ENCODE measurements around the gene SULT4A1. TPM values are rescaled to one million over a fixed set of nuclear protein-coding genes. Genes with fewer than 3 reads are reported as not detected.

SULT4A1 gene
- total RNA-seq, 1 donor from 2014 or later, result not detected

DNA sequence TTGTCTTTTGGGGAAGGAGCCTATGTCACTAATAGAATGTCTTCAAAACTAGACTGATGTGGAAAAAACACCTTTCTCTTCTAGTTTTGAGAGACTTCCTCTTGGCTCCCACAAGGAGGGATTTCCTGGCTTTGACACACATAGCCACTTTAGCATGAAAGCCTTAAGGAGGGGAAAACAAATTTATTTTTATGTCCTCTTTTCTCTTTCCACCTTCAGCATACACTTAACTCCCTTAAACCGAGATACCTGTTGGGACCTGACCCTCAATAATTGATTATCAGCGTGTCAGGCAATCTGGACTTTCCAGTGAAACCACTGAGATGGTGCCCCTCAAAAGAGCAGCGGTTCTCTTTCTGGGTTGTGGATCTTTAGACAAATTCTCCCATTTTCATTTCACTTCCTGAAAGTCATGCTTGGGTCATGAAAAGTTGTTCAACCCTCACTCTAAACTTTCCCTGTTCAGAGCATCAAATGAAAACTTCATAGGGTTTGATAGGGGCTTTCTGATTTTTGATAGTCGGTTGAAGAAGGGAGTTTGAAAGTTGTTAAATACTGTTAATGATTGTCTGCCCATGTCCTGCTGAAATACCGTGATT lies 59.3 kb downstream of the SULT4A1 start:
- intact Hi-C loops (cut with micrococcal nuclease), result no loop called here
- H3K27me3 Mint-ChIP-seq (ENCODE audit: insufficient read depth), result peaks cover 28% of the 10 kb centered on the region
- no peak for DNase-seq (ENCODE audit: low spot score)
- H3K4me3 Mint-ChIP-seq, result no peak overlapping the region
- no peaks in the 10 kb centered on the region for H3K36me3 Mint-ChIP-seq (ENCODE audit: low read depth)
- H3K27ac Mint-ChIP-seq, result no peak overlapping the region
- H3K9me3 Mint-ChIP-seq, result peaks cover 13% of the 10 kb centered on the region
- no peaks in the 10 kb centered on the region for H3K4me1 Mint-ChIP-seq (ENCODE audit: low read depth)

DNA sequence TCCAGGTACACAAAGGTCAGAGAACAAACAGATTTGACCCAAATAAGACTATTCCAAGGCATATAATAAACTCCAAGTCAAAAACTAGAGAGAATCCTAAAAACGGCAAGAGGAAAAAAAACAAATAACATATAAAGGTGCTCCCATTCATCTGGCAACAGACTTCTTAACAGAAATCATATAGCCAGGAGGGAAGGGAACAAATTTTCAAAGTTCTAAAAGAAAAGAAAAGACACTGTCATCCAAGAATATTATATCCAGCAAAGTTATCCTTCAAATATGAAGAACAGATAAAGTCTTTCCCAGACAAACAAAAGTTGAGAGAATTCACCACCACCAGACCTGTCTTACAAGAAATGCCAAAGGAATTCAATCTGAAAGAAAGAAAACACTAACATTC lies 61.3 kb downstream of the SULT4A1 start:
- no peaks in the 10 kb centered on the region for H3K4me1 Mint-ChIP-seq (ENCODE audit: low read depth)
- intact Hi-C loops (cut with micrococcal nuclease), result no loop called here
- no peak overlapping the region for H3K27ac Mint-ChIP-seq
- DNase-seq (ENCODE audit: low spot score), result no peak
- no peak overlapping the region for H3K4me3 Mint-ChIP-seq
- H3K36me3 Mint-ChIP-seq (ENCODE audit: low read depth), result no peaks in the 10 kb centered on the region
- H3K9me3 Mint-ChIP-seq, result peaks cover 13% of the 10 kb centered on the region
- H3K27me3 Mint-ChIP-seq (ENCODE audit: insufficient read depth), result peaks cover 24% of the 10 kb centered on the region

DNA sequence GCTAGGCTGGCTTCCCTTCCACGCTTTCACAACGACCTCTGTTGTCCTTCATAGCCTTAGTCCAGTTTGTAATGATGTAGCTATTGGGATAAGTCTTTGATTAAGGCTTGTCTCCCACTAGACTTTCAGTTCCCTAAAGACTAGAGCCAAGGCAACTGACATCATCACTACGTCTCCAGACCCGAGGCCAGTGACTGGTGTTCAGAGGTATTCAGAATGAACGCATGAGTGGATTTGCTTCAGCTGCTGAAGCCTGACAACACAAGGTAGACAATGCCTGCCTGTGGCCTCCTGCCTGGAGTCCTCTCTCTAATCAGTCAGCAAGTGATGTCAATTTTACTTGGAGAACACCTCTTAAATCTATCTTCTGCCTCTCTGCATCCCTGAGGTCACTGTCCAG lies 63.8 kb downstream of the SULT4A1 start:
- Mint-ChIP-seq H3K9me3 (peaks cover 13% of the 10 kb centered on the region), H3K4me3 (no peak overlapping the region), H3K27me3 (ENCODE audit: insufficient read depth) (peaks cover 7% of the 10 kb centered on the region), H3K4me1 (ENCODE audit: low read depth) (no peaks in the 10 kb centered on the region), H3K36me3 (ENCODE audit: low read depth) (no peaks in the 10 kb centered on the region), H3K27ac (no peak overlapping the region)
- intact Hi-C loops (cut with micrococcal nuclease), result no loop called here
- DNase-seq (ENCODE audit: low spot score), result no peak

DNA sequence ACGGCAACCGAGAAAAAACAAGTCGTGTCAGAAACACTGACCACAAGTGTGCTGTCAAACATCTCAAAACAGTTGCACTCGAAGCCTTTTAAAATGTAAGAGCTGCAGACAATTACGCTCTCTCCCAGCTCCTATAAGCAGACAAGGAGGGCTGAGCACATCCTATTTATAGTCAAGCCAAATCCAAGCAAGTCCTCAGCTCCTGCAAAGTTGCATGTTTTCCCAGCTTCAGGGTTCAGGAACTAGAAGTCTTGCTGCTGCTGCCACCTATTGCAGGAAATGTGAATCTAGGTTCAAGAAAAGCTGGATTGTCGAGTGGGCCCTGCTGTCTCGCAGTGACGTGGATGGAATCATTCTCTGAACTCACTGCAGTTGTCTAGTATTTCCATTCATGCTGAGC lies 65.7 kb downstream of the SULT4A1 start:
- H3K36me3 Mint-ChIP-seq (ENCODE audit: low read depth), result no peaks in the 10 kb centered on the region
- DNase-seq (ENCODE audit: low spot score), result no peak
- H3K27ac Mint-ChIP-seq, result no peak overlapping the region
- no peaks in the 10 kb centered on the region for H3K4me1 Mint-ChIP-seq (ENCODE audit: low read depth)
- intact Hi-C loops (cut with micrococcal nuclease), result no loop called here
- peaks cover 12% of the 10 kb centered on the region for H3K9me3 Mint-ChIP-seq
- H3K4me3 Mint-ChIP-seq, result no peak overlapping the region
- H3K27me3 Mint-ChIP-seq (ENCODE audit: insufficient read depth), result peaks cover 3% of the 10 kb centered on the region

DNA sequence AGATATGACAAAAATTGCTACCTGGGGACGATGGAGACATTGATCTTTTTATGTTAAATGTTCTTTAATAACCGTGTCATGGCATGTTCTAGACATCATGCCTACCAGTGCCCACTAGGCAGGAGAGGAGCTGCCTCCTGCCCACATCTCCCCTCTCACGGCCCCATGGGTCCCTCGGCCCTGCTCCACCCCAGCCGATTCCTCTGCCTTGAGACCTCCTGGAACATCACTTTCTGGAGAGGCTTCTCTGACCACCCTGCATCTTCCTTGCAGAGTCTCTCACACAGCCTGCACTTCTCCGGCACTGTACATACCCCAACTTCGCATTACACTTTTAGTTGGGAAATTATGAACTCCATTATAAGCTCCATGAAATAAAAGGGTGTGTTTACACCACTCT lies 67.0 kb downstream of the SULT4A1 start:
- no peak for DNase-seq (ENCODE audit: low spot score)
- Mint-ChIP-seq H3K4me1 (ENCODE audit: low read depth) (no peaks in the 10 kb centered on the region), H3K4me3 (no peak overlapping the region), H3K27ac (no peak overlapping the region), H3K36me3 (ENCODE audit: low read depth) (no peaks in the 10 kb centered on the region), H3K27me3 (ENCODE audit: insufficient read depth) (no peaks in the 10 kb centered on the region), H3K9me3 (no peaks in the 10 kb centered on the region)
- intact Hi-C loops (cut with micrococcal nuclease), result no loop called here

DNA sequence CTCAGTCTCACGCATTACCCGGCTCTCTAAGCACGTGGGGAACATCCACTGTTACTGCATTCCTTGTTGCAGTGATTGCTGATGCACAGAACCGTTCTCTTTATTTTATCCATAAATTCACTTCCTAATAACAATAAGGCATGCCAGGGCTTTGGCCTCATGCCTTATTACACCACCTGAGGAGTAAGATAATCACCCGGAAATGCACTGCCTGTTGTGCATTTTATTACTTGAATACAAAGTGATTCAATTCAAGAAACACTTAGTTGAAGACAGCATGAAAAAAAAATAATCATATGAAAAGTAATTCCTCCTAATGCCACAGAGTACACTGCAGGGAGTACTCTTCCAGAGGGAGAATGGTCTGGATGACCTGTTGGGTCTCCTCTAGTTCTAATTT lies 69.4 kb downstream of the SULT4A1 start:
- Mint-ChIP-seq H3K4me1 (ENCODE audit: low read depth) (no peaks in the 10 kb centered on the region), H3K4me3 (no peak overlapping the region), H3K27ac (no peak overlapping the region), H3K36me3 (ENCODE audit: low read depth) (no peaks in the 10 kb centered on the region), H3K9me3 (no peaks in the 10 kb centered on the region), H3K27me3 (ENCODE audit: insufficient read depth) (no peaks in the 10 kb centered on the region)
- intact Hi-C loops (cut with micrococcal nuclease), result no loop called here
- DNase-seq (ENCODE audit: low spot score), result no peak

DNA sequence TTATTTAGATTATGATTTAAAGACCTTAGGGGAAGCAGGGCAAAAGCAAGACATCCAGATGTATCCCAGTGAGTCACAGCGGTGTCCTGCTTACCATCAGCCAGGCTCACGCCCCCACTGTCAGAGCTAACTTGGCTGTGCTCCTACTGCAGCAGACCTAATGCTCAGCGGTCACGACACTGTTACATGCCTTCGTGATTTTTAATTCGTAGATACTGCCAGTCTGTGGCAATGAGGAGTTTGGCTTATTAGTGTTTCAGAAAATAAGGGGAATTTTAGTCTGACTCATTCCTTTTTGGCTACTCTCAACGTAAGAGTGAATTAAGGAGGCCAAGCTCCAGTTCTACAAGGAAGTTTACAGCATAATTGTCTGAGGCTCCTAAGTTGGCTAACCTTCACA lies 72.9 kb downstream of the SULT4A1 start:
- no peaks in the 10 kb centered on the region for H3K36me3 Mint-ChIP-seq (ENCODE audit: low read depth)
- H3K4me3 Mint-ChIP-seq, result no peak overlapping the region
- no peaks in the 10 kb centered on the region for H3K4me1 Mint-ChIP-seq (ENCODE audit: low read depth)
- H3K27me3 Mint-ChIP-seq (ENCODE audit: insufficient read depth), result peaks cover 11% of the 10 kb centered on the region
- H3K27ac Mint-ChIP-seq, result no peak overlapping the region
- DNase-seq (ENCODE audit: low spot score), result no peak
- no peaks in the 10 kb centered on the region for H3K9me3 Mint-ChIP-seq
- intact Hi-C loops (cut with micrococcal nuclease), result no loop called here

DNA sequence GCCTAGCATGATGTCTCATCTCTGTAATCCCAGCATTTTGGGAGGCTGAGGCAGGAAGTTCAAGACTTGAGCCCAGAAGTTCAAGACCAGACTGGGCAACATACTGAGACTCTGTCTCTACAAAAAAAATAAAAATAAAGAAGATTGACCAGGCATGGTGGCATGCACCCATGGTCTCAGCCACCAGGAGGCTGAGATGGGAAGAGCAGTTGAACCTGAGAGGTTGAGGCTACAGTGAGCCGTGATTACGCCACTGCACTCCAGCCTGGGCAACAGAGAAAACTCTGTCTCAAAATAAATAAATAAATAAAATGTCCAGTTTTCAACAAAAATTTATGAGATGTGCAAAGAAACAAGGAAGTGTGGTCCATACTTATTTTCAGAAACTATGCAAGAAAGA lies 78.5 kb downstream of the SULT4A1 start:
- peaks cover 13% of the 10 kb centered on the region for H3K27me3 Mint-ChIP-seq (ENCODE audit: insufficient read depth)
- no peaks in the 10 kb centered on the region for H3K36me3 Mint-ChIP-seq (ENCODE audit: low read depth)
- no peak for DNase-seq (ENCODE audit: low spot score)
- no peaks in the 10 kb centered on the region for H3K9me3 Mint-ChIP-seq
- no peak overlapping the region for H3K4me3 Mint-ChIP-seq
- H3K4me1 Mint-ChIP-seq (ENCODE audit: low read depth), result no peaks in the 10 kb centered on the region
- intact Hi-C loops (cut with micrococcal nuclease), result no loop called here
- no peak overlapping the region for H3K27ac Mint-ChIP-seq

DNA sequence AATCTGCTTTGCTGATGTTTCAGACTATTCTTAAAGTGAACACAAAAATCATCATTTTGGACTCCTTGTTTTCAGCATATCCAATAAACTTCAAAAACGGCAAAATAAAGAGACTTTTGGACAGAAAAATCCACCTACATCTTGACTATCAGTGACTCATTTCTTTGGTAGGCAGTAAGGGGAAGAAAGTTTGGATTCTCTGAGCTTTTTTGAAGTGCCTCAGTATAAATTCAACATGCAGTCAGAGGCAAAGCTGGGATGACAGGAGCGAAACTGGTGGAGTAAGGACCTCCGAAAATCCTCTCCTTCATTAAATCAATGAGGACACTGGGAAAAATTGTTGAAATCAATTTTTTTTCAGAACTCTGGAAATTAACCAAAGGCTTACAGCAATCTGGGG lies 79.9 kb downstream of the SULT4A1 start:
- H3K4me1 Mint-ChIP-seq (ENCODE audit: low read depth), result no peaks in the 10 kb centered on the region
- no peak for DNase-seq (ENCODE audit: low spot score)
- no peak overlapping the region for H3K4me3 Mint-ChIP-seq
- intact Hi-C loops (cut with micrococcal nuclease), result no loop called here
- H3K27ac Mint-ChIP-seq, result no peak overlapping the region
- no peaks in the 10 kb centered on the region for H3K9me3 Mint-ChIP-seq
- H3K36me3 Mint-ChIP-seq (ENCODE audit: low read depth), result no peaks in the 10 kb centered on the region
- H3K27me3 Mint-ChIP-seq (ENCODE audit: insufficient read depth), result peaks cover 15% of the 10 kb centered on the region

DNA sequence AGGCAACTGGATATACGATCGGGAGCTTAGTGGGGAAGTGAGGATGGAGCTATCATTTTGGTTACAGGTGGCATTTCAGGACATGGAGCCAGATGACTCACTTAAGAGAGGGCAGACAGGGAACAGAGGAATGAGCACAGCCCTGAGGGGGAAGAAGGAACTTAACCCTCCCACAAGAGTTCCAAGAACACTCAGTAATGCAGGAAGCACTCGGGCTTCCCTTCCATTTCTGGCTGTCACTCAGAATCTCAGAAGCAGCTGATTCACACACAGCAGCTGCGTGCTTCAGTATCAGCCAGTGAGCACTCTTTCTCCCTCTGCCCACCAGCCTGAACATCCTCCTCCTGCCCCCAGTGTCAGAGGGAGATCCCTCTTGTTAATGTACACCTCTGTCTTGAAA lies 85.0 kb downstream of the SULT4A1 start:
- Mint-ChIP-seq H3K27ac (no peak overlapping the region), H3K36me3 (ENCODE audit: low read depth) (no peaks in the 10 kb centered on the region), H3K27me3 (ENCODE audit: insufficient read depth) (peaks cover 2% of the 10 kb centered on the region), H3K4me3 (no peak overlapping the region), H3K4me1 (ENCODE audit: low read depth) (no peaks in the 10 kb centered on the region), H3K9me3 (no peaks in the 10 kb centered on the region)
- DNase-seq (ENCODE audit: low spot score), result no peak
- intact Hi-C loops (cut with micrococcal nuclease), result no loop called here

DNA sequence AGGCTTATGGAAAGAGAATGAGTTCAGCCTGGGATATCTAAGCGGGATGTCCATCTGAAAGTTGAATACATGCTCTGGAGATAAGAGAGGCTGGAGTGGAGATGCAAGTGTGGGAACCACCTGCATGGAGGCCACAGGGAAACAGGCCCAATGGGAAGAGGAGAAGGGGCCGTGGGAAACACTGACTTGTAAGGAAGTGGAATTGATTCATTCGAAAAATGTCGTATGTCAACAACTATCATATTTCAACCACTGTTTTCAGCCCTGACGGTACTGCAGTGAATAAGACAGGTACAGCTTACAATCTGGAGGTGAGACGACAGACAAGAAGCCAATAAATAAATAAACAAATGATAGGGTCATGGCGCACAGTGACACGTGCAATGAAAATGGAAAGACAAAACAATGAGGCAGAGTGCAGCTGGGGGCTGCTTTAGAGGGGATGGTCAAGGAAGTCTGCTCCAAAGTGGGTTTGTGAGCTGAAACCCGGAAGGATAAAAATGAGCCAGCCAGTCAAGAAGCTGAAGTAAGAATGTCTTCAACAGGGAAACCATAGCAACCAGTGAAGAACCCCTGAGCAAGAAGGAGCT lies 86.1 kb downstream of the SULT4A1 start:
- Mint-ChIP-seq H3K27ac (no peak overlapping the region), H3K4me1 (ENCODE audit: low read depth) (no peaks in the 10 kb centered on the region)

More for the DNA sequence above, 86.1 kb downstream of the SULT4A1 start:
- no peaks in the 10 kb centered on the region for H3K9me3 Mint-ChIP-seq
- no peak overlapping the region for H3K4me3 Mint-ChIP-seq
- no peaks in the 10 kb centered on the region for H3K36me3 Mint-ChIP-seq (ENCODE audit: low read depth)
- intact Hi-C loops (cut with micrococcal nuclease), result no loop called here
- H3K27me3 Mint-ChIP-seq (ENCODE audit: insufficient read depth), result peaks cover 2% of the 10 kb centered on the region
- no peak for DNase-seq (ENCODE audit: low spot score)

Other genes with a start within 250 kb of the SULT4A1 start
- 0.17 TPM in 1 of 2 replicates, not detected in the other for gene EFCAB6, start 50.2 kb downstream of the SULT4A1 start, total RNA-seq
- gene PNPLA5, start 29.5 kb upstream of the SULT4A1 start, total RNA-seq, result not detected in 2 replicates
- gene PNPLA3, start 61.3 kb upstream of the SULT4A1 start, total RNA-seq, result 0.86 and 1.6 TPM in 2 replicates
- gene SAMM50, start 92.9 kb upstream of the SULT4A1 start, total RNA-seq, result 60.6 and 63.0 TPM in 2 replicates
- 91.6 and 91.7 TPM in 2 replicates for gene PARVB, start 161.8 kb upstream of the SULT4A1 start, total RNA-seq

All from activated T-helper 1 cell treated with anti-CD3 and anti-CD28 coated beads, Interleukin-12 subunit alpha, Interleukin-12 subunit beta, Interleukin-2, Interleukin-4 antibody, amounts not matched to agents 30 ng/mL and 10 ng/mL and 1 ng/mL, durations not matched to agents 14 hours and 24 hours and 36 hours (primary cell).